Activated CD8-positive, alpha-beta T cell treated with anti-CD3 and anti-CD28 coated beads for 36 hours (primary cell): ENCODE measurements around the gene B3GNT8. TPM values are rescaled to one million over a fixed set of nuclear protein-coding genes. Genes with fewer than 3 reads are reported as not detected.
A peak's percentile ranks its signal among the peaks of the same experiment; 100 is the strongest.

Source experiments
- ATAC-seq: fragments of 200-7000 bp; cut with Tn5 transposase; one replicate; pipeline ENCODE4 v1.10.0; 2021; ENCODE audit warnings: mild to moderate bottlenecking, moderate library complexity
- CTCF ChIA-PET: fragments of 350-600 bp; sonication (Branson Sonifier 250); formaldehyde crosslinking; loops from one replicate; lab custom pipeline; 2021; ENCODE audit warnings: antibody characterized with exemption; lab: Charles Lee
- POLR2A ChIA-PET: fragments of 350-600 bp; sonication (Branson Sonifier 250); formaldehyde crosslinking; loops from one replicate; lab custom pipeline; 2021; ENCODE audit warnings: antibody characterized with exemption; lab: Charles Lee
- DNase-seq: peaks from one replicate; pipeline ENCODE4 v3.0.0-alpha.2; 2020
- H3K27ac Mint-ChIP-seq: one replicate; pipeline ENCODE4 v1.8.0; 2021; ENCODE audit warnings: mild to moderate bottlenecking, mixed read lengths
- H3K27me3 Mint-ChIP-seq: one replicate; pipeline ENCODE4 v1.8.0; 2021; ENCODE audit warnings: mixed read lengths
- H3K36me3 Mint-ChIP-seq: one replicate; pipeline ENCODE4 v1.8.0; 2021; ENCODE audit warnings: low read depth, mixed read lengths
- H3K4me1 Mint-ChIP-seq: one replicate; pipeline ENCODE4 v1.8.0; 2021; ENCODE audit warnings: low read depth, mixed read lengths
- H3K4me3 Mint-ChIP-seq: one replicate; pipeline ENCODE4 v1.8.0; 2021; ENCODE audit warnings: mild to moderate bottlenecking, moderate library complexity, mixed read lengths
- H3K9me3 Mint-ChIP-seq: one replicate; pipeline ENCODE4 v1.8.0; 2021; ENCODE audit warnings: mixed read lengths
- intact Hi-C: fragments of 100-400 bp; cut with micrococcal nuclease; formaldehyde crosslinking; loops from one replicate; pipeline ENCODE4 v1.10.0; 2022
- total RNA-seq, 2 experiments: library from RNA; stranded (reverse); gene quantifications; one replicate each; pipeline ENCODE4 v1.2.3, GENCODE V29; 2021
- TF ChIP-seq, protein P1 (sequence below): fragments of 200-600 bp; IDR thresholded peaks from one replicate; pipeline ENCODE4 v1.8.0; 2022; ENCODE audit warnings: antibody characterized with exemption, mild to moderate bottlenecking

The B3GNT8 gene
- total RNA-seq, 2 experiments from 2014 or later: 0.59 to 1.1 TPM

DNA sequence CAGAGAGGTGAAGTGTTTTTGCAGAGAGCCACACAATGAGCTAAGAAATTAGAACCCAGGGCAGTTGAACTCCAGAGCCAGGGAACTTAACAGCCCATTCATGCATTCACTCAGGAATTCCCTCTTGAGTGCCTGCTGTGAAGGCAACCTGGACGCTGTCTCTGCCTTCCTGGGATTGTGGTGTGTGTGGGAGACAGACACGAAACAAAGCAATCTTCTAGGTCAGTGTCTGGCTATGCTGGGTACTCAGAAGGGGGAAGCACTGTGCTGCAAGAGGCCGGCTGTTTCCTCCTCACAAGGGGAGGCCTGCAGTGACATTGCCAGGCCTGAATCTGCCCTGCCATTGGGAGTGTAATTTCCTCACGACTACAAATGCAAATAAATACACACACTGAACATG, 19.9 kb downstream of the B3GNT8 start:
- intact Hi-C loops: no loop called here
- ATAC-seq (no peak), DNase-seq (no peak)
- Mint-ChIP-seq H3K27ac (no peak overlapping the region), H3K27me3 (no peaks in the 10 kb centered on the region), H3K9me3 (no peaks in the 10 kb centered on the region), H3K36me3 (peaks cover 2% of the 10 kb centered on the region), H3K4me1 (peaks cover 12% of the 10 kb centered on the region), H3K4me3 (no peak overlapping the region)
- TF ChIP-seq, protein P1, sequence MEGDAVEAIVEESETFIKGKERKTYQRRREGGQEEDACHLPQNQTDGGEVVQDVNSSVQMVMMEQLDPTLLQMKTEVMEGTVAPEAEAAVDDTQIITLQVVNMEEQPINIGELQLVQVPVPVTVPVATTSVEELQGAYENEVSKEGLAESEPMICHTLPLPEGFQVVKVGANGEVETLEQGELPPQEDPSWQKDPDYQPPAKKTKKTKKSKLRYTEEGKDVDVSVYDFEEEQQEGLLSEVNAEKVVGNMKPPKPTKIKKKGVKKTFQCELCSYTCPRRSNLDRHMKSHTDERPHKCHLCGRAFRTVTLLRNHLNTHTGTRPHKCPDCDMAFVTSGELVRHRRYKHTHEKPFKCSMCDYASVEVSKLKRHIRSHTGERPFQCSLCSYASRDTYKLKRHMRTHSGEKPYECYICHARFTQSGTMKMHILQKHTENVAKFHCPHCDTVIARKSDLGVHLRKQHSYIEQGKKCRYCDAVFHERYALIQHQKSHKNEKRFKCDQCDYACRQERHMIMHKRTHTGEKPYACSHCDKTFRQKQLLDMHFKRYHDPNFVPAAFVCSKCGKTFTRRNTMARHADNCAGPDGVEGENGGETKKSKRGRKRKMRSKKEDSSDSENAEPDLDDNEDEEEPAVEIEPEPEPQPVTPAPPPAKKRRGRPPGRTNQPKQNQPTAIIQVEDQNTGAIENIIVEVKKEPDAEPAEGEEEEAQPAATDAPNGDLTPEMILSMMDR: no peak
- ChIA-PET POLR2A (interaction anchor here (1.3 kb wide), 1 partner anchor 12 kb away, joined by 3 read pairs; no protein-coding TSS in a partner anchor), CTCF (no interaction called here)

DNA sequence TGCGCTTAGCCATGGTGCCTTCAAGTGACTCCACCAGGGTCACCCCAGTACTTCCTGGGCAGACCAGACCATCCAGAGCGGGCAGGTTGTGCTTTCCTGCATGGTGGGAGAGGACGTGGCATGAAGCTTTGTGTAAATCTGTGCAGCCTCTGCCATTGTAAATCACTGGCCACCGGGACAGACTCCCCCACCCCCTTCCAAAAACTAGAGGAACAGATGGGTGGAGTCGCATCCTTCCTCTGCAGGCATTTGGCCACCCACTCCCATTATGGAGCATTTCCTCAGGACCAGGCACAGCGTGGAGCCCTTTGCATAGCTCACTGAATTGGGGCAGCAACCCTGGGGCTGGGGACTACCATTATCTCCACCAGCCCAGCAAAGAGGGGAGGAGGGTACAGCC, 21.4 kb downstream of the B3GNT8 start:
- ChIA-PET POLR2A (interaction anchor here (1.0 kb wide), 1 partner anchor 9 kb away, joined by 4 read pairs; no protein-coding TSS in a partner anchor), CTCF (interaction anchor here (0.8 to 0.9 kb wide), 2 partner anchors 23 to 44 kb away, joined by 3 read pairs; no protein-coding TSS in a partner anchor)
- H3K4me1 Mint-ChIP-seq: peaks cover 20% of the 10 kb centered on the region

DNA sequence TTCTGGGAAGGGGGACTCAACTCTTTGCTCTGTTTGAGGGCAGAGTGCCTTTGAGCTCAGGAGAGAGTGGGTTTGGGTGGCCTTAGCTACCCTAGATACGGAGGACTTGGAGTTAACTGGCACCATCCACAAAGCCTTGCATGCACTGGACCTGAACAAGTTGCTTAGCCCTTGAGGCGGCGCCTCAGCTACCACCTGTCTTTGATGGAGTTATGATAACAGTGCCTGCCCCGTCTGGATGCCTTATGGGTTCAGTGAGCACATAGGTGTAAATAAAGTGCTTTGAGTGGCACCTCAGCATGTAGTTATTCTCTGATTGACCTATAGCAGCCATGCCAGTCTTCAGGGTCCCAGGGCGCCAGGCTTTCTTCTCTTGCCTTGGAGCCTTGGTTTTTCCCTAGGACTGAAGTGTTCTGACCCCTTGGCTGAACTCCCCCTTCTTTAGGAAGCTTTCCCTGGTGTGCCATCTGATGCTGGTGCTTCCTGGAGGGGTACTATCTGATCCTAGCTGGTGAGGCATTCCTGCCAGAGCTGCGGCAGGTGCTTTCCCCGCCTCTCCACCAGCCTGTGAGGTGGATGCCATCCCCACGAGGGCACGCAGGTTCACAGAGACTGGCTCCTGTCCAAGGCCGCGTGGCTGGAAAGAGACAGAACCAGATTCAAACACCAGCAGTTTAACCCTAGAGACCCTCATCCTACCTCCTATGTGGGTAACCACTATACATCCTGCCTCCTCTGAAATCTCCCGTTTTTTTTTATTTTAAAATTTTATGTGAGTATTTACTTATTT, 23.8 kb downstream of the B3GNT8 start:
- POLR2A ChIA-PET: interaction anchor here (0.9 to 1.2 kb wide), 4 partner anchors 9 to 711 kb away, joined by 3 to 4 read pairs (median 3); no protein-coding TSS in a partner anchor
- CTCF ChIA-PET: interaction anchor here (1.1 kb wide), 1 partner anchor 46 kb away, joined by 3 read pairs; no protein-coding TSS in a partner anchor
- no peak overlapping the region for H3K27ac Mint-ChIP-seq

More for the DNA sequence above, 21.4 kb downstream of the B3GNT8 start:
- TF ChIP-seq, protein P1: no peak
- Mint-ChIP-seq H3K9me3 (no peaks in the 10 kb centered on the region), H3K27me3 (no peaks in the 10 kb centered on the region), H3K36me3 (peaks cover 5% of the 10 kb centered on the region), H3K4me3 (no peak overlapping the region), H3K27ac (no peak overlapping the region)
- intact Hi-C loops: no loop called here
- no peak for DNase-seq
- ATAC-seq: no peak

DNA sequence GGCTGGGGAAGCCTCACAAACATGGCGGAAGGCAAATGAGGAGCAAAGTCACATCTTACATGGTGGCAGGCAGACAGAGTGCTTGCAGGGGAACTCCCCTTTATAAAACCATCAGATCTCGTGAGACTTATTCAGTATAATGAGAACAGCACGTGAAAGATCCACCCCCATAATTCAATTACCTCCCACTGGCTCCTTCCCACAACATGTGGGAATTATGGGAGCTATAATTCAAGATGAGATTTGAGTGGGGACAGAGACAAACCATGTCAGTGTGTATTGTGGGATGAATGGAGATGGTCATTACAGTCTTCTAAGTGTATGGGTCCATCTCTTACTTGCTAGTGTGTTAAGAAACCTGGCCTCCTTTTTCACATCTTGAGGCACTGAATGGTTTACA, 25.2 kb downstream of the B3GNT8 start:
- Mint-ChIP-seq H3K9me3 (no peaks in the 10 kb centered on the region), H3K4me3 (no peak overlapping the region), H3K27ac (no peak overlapping the region), H3K36me3 (peaks cover 4% of the 10 kb centered on the region), H3K4me1 (peaks cover 24% of the 10 kb centered on the region), H3K27me3 (no peaks in the 10 kb centered on the region)
- TF ChIP-seq, protein P1: no peak
- ATAC-seq (no peak), DNase-seq (no peak)
- intact Hi-C loops: no loop called here
- ChIA-PET POLR2A (interaction anchor here (0.9 to 1.2 kb wide), 2 partner anchors 466 to 709 kb away, joined by 3 to 4 read pairs; no protein-coding TSS in a partner anchor), CTCF (no interaction called here)

More for the DNA sequence above, 23.8 kb downstream of the B3GNT8 start:
- Mint-ChIP-seq H3K27me3 (no peaks in the 10 kb centered on the region), H3K9me3 (no peaks in the 10 kb centered on the region), H3K36me3 (peaks cover 5% of the 10 kb centered on the region), H3K4me3 (no peak overlapping the region), H3K4me1 (peaks cover 25% of the 10 kb centered on the region)
- DNase-seq: no peak
- TF ChIP-seq, protein P1: no peak
- no peak for ATAC-seq
- intact Hi-C loops: no loop called here

DNA sequence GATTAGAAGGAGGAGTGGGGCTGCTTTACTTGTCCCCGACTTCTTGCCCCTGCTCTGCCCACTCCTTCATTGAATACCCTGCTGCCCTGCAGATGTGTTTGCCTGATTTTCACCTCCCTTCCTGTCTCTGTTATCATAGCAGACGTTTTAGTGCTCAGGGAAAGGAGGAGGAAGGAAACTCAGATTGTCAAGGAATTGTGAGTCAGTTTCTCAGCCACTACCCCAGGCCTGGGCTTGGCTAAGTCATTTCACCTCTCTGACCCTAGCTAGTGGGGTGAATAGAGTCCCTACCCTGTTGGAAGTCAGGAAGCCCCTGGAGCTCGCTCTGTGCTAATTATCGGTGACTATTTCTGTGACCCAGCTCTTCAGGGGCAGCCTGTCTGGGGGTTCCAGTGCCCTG, 25.7 kb downstream of the B3GNT8 start:
- ChIA-PET POLR2A (no interaction called here), CTCF (no interaction called here)
- ATAC-seq (no peak), DNase-seq (no peak)
- Mint-ChIP-seq H3K27me3 (no peaks in the 10 kb centered on the region), H3K9me3 (no peaks in the 10 kb centered on the region), H3K27ac (peak overlapping the region; percentile 38), H3K4me1 (peaks cover 25% of the 10 kb centered on the region), H3K4me3 (no peak overlapping the region), H3K36me3 (peaks cover 3% of the 10 kb centered on the region)
- TF ChIP-seq, protein P1: no peak
- intact Hi-C loops: no loop called here
